Stimulated activated CD8-positive, alpha-beta memory T cell treated with anti-CD3 and anti-CD28 coated beads, Interleukin-4, amount 100 ng/mL, for 1 hour (primary cell): Measurements from ENCODE around the gene ZBTB2.
A peak's percentile ranks its signal among the peaks of the same experiment; 100 is the strongest.
"Not testable (repeated sequence)": the region's sequence is repeated elsewhere in the genome, so short reads cannot be mapped to it uniquely, and the experiment has no call there.

ENCODE experiments used
- DNase-seq, 2 donors: peaks; one replicate each; pipeline ENCODE4 v3.0.0-alpha.2; 2020; ENCODE audit warnings: low read depth in 2 of 2, low spot score in 1 of 2

The ZBTB2 gene

GRCh38 chr6:151403919-151404308 lies 12.6 kb upstream of the ZBTB2 start:
- DNase-seq = no peak

GRCh38 chr6:151402228-151402627 lies 10.9 kb upstream of the ZBTB2 start:
- DNase-seq = no peak

GRCh38 chr6:151400473-151400872 lies 9.1 kb upstream of the ZBTB2 start:
- no peak for DNase-seq

DNA sequence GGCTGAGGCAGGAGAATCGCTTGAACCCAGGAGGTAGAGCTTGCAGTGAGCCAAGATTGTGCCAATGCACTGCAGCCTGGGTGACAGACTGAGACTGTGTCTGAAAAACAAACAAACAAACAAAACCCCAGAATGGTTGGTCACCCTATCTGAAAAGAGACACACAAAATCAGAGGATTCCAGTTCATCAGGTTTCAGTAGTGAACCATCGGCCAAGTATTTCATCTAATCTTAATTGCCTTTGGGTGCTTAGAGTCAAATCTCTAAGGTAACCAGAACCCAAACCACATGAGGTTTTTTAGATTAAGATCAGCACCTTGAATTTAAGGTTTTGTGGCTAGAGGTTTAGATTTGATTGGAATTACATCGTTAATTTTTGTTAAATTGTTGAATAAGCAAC lies 8.3 kb upstream of the ZBTB2 start:
- no peak for DNase-seq

DNA sequence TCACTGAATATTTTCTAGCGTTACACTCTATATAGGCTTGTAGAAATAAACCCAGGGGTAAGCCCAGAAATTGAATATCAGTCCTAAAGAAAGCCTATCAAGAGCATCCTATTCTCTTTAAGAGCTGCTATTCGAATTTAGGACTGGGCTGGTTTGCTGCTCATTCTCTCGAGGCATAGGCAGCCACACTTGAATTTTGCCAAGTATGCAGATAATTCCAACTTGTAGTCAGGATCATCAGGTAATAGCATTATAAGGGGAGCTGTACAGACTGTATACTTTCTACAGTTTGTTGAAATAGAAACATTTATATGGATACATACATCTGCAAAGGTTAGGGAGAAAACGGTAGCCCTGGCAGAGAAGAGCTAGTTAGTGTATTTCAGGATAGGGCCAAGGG lies 2.1 kb upstream of the ZBTB2 start:
- DNase-seq = no peak

- no peak for DNase-seq
Measured at GRCh38 chr6:151392427-151392826, 1.1 kb upstream of the ZBTB2 start.

GRCh38 chr6:151390851-151391470 lies 398 bp downstream of the ZBTB2 start:
- peak; percentile 53 to 72 for DNase-seq

- peak; percentile 90 to 94 for DNase-seq
Measured at GRCh38 chr6:151390276-151390850, 996 bp downstream of the ZBTB2 start.

GRCh38 chr6:151389618-151390275 lies 1.6 kb downstream of the ZBTB2 start:
- no peak for DNase-seq

GRCh38 chr6:151388997-151389617 lies 2.3 kb downstream of the ZBTB2 start:
- no peak for DNase-seq

GRCh38 chr6:151388236-151388635 lies 3.1 kb downstream of the ZBTB2 start:
- DNase-seq = no peak

- no peak for DNase-seq
Measured at GRCh38 chr6:151387175-151387970, 4.0 kb downstream of the ZBTB2 start.

- DNase-seq = no peak
Measured at GRCh38 chr6:151385177-151385576, 6.2 kb downstream of the ZBTB2 start.

DNA sequence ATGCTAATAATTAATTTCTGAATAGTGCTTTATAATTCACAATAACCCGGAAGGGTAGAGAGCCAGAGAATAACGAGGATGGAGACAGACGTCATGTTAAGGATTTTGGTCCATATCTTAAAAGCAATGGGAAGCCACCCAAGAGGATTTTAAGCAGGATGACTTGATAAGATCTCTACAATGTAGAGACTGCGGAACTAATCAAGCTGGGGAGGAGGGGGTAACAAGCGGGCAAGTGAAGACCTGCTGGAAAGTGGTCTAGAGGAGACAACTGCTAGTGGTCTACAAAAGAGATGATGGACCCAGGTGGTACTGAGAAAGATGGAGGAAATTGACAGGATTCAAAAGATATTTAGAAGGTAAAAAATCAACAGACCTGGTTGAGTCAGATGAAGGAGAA lies 7.2 kb downstream of the ZBTB2 start:
- DNase-seq = no peak

DNA sequence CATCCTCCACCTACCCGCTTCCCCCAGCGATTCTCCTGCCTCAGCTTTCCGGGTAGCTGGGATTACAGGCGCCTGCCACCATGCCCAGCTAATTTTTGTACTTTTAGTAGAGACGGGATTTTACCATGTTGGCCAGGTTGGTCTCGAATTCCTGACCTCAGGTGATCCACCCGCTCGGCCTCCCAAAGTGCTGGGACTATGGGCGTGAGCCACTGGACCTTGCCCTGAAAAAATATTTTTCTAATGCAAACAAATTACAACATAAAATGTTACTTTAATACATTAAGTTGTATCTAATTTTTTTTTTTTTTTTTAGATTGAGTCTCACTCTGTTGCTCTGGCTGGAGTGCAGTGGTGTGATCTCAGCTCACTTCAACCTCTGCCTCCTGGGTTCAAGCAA lies 8.7 kb downstream of the ZBTB2 start:
- not testable (repeated sequence) for DNase-seq

- DNase-seq = no peak
Measured at GRCh38 chr6:151381722-151382121, 9.6 kb downstream of the ZBTB2 start.

GRCh38 chr6:151380848-151381205 lies 10.5 kb downstream of the ZBTB2 start:
- DNase-seq = no peak

DNA sequence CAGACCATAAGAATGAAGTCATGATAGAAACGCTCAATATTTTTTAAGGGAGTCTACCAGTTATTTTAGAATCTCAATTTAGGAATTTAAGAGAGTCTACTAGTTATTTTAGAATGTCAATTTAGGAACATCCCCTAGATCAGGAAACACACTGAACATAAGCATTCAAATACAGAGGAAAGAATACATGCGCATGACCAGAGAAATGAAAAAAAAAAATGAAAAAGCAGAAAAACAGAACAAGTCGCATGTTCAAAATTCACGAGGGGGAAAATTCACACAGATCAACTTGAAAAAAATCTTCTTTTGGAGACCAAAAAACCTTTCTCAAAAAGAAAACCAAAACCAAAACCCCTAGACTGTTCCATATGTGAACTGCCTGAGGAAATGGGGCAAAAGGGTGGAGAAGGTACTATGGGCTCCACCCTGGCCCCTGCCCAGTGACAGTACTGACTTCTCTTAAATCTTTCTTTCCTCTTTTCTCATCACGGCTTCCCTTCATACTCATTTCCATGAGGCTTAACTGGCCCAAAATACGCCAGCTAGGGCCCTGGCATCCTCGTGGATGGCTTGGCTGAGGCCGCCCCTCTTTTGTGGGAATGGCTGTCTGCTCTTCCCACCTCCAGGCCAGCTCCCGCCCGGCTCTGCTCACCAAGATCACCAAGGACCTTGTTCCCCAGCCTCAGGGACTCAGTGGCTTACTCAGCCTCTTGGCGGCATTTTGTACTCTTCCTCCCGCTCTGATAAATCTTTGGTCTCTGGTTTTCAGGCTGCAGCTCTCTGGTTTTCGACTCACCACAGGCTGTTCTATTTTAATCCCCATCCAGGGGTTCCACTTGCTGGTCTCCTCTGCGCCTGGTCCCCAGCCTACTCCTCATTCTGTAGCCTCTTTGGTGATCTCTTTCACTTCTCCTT lies 11.2 kb downstream of the ZBTB2 start:
- no peak for DNase-seq

GRCh38 chr6:151377095-151377494 lies 14.3 kb downstream of the ZBTB2 start:
- DNase-seq = no peak

GRCh38 chr6:151376440-151376839 lies 14.9 kb downstream of the ZBTB2 start:
- no peak for DNase-seq

DNA sequence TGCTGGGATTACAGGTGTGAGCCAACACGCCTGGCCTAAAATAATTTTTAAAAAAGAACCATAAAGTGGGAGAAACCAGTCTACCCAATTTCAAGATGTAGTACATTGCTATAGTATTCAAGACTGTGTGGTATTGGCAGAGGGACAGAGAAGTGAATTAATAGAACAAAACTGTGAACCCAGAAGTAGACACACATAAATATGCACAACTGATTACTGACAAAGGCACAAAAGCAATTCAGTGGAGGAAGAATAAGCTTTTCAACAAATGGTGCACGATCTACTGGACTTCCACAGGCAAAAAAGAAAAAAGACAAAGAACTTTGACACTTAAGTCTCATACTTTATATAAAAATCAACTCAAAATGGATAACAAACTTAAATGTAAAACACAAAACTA lies 15.5 kb downstream of the ZBTB2 start:
- DNase-seq = no peak
